Cardiac septum (tissue), 1 donor: Measurements from ENCODE around the gene WHRN. TPM values are rescaled to one million over a fixed set of nuclear protein-coding genes. Genes with fewer than 3 reads are reported as not detected.

ENCODE experiments used
- DNase-seq: peaks from one replicate; pipeline ENCODE4 v3.0.0-alpha.2; 2020; ENCODE audit warnings: low spot score
- intact Hi-C: fragments of 100-400 bp; cut with DNase I; formaldehyde crosslinking; loops from one replicate; pipeline ENCODE4 v1.14.0; 2022
- total RNA-seq: library from RNA; stranded (reverse); fragmentation: NEBNext Ultra II Directional; extraction: Animal tissue kit (Norgen Biotek cat#: 25700); gene quantifications from one replicate; pipeline ENCODE4 v1.2.1, GENCODE V29; 2021
- donor health status: DM: no; HTN: no; CAD: no.

The WHRN gene
- total RNA-seq, 1 donor from 2014 or later = 0.35 TPM

- DNase-seq = no peak
- intact Hi-C loops = no loop called here
These were observed 48.3 kb downstream of the WHRN start for GRCh38 chr9:114456929-114457328.

- intact Hi-C loops = no loop called here
- no peak for DNase-seq
These were observed 50.6 kb downstream of the WHRN start for GRCh38 chr9:114454652-114455051.

GRCh38 chr9:114452219-114453165, 52.8 kb downstream of the WHRN start:
- DNase-seq = peak; percentile 59
- intact Hi-C loops = no loop called here

- intact Hi-C loops = no loop called here
- DNase-seq = no peak
These were observed 53.6 kb downstream of the WHRN start for GRCh38 chr9:114451707-114452031.

- intact Hi-C loops = no loop called here
- DNase-seq = no peak
These were observed 54.2 kb downstream of the WHRN start for GRCh38 chr9:114450833-114451706.

- DNase-seq = peak; percentile 55
- intact Hi-C loops = no loop called here
These were observed 55.1 kb downstream of the WHRN start for GRCh38 chr9:114450181-114450580.

- no peak for DNase-seq
- intact Hi-C loops = no loop called here
These were observed 56.0 kb downstream of the WHRN start for GRCh38 chr9:114449236-114449635.

- intact Hi-C loops = no loop called here
- DNase-seq = no peak
These were observed 56.6 kb downstream of the WHRN start for GRCh38 chr9:114448706-114449105.

- intact Hi-C loops = no loop called here
- DNase-seq = no peak
These were observed 58.4 kb downstream of the WHRN start for GRCh38 chr9:114446672-114447450.

GRCh38 chr9:114446036-114446435, 59.2 kb downstream of the WHRN start:
- DNase-seq = no peak
- intact Hi-C loops = no loop called here

- no peak for DNase-seq
- intact Hi-C loops = no loop called here
These were observed 59.7 kb downstream of the WHRN start for GRCh38 chr9:114445616-114446015.

- DNase-seq = no peak
- intact Hi-C loops = no loop called here
These were observed 63.3 kb downstream of the WHRN start for GRCh38 chr9:114442022-114442421.

GRCh38 chr9:114437401-114437893, 67.8 kb downstream of the WHRN start:
- intact Hi-C loops = loop anchor here (2.0 kb wide), 1 partner anchor 215 kb away; no protein-coding TSS in a partner anchor
- DNase-seq = no peak

- no peak for DNase-seq
- intact Hi-C loops = no loop called here
These were observed 70.4 kb downstream of the WHRN start for GRCh38 chr9:114434878-114435311.

- intact Hi-C loops = no loop called here
- DNase-seq = no peak
These were observed 71.5 kb downstream of the WHRN start for GRCh38 chr9:114433720-114434255.

GRCh38 chr9:114433086-114433485, 72.2 kb downstream of the WHRN start:
- peak; percentile 38 for DNase-seq
- intact Hi-C loops = no loop called here

- no peak for DNase-seq
- intact Hi-C loops = no loop called here
These were observed 72.8 kb downstream of the WHRN start for GRCh38 chr9:114432323-114433067.

GRCh38 chr9:114431770-114432169, 73.5 kb downstream of the WHRN start:
- peak; percentile 27 for DNase-seq
- intact Hi-C loops = no loop called here

GRCh38 chr9:114431003-114431402, 74.3 kb downstream of the WHRN start:
- peak; percentile 3 for DNase-seq
- intact Hi-C loops = no loop called here
